Stimulated activated CD4-positive, alpha-beta T cell treated with anti-CD3 and anti-CD28 coated beads, Interleukin-1b, Interleukin-23, amount 100 ng/mL, for 4 hours (primary cell): ENCODE results near the gene LMF2.
A peak's percentile ranks its signal among the peaks of the same experiment; 100 is the strongest.
"Not testable (repeated sequence)": the region's sequence is repeated elsewhere in the genome, so short reads cannot be mapped to it uniquely, and the experiment has no call there.

Experiments used
- DNase-seq, 2 donors: peaks; one replicate each; pipeline ENCODE4 v3.0.0-alpha.2; 2020; ENCODE audit warnings: low read depth in 2 of 2

LMF2 gene, protein sequence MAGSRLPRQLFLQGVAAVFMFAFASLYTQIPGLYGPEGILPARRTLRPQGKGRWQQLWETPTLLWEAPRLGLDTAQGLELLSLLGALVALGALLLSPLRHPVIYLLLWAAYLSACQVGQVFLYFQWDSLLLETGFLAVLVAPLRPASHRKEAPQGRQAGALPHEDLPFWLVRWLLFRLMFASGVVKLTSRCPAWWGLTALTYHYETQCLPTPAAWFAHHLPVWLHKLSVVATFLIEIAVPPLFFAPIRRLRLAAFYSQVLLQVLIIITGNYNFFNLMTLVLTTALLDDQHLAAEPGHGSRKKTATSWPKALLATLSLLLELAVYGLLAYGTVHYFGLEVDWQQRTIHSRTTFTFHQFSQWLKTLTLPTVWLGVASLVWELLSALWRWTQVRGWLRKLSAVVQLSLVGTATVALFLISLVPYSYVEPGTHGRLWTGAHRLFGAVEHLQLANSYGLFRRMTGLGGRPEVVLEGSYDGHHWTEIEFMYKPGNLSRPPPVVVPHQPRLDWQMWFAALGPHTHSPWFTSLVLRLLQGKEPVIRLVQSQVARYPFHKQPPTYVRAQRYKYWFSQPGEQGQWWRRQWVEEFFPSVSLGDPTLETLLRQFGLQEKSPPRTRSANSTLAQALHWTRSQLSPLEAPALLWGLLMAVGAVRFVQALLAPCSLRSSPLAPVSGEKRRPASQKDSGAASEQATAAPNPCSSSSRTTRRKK

DNA sequence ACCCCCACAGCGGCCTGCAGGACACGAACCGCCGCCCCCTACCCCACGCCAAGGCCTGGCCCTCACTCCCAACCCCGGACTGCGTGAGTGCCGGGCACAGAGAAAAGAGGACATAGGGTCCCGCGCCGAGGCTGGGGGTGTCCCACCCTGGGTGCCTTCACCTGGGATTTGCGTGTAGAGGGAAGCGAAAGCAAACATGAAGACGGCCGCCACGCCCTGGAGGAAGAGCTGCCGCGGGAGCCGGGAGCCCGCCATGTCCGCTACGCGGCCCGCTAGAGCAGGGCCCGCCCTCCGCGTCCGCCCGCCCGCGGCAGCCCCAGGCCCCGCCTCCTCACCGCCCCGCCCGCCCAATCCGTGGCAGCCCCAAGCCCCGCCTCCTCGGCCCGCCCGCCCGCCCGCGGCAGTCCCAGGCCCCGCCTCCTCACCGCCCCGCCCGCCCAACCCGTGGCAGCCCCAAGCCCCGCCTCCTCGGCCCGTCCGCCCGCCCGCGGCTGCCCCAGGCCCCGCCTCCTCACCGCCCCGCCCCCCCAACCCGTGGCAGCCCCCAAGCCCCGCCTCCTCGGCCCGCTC is at the start of gene LMF2:
LMF2 (minus strand) TSS at position 282 of the 570 bp plus-strand sequence; CDS start at position 255, 27 bp downstream.
- DNase-seq, result peak; percentile 95 to 96

DNA sequence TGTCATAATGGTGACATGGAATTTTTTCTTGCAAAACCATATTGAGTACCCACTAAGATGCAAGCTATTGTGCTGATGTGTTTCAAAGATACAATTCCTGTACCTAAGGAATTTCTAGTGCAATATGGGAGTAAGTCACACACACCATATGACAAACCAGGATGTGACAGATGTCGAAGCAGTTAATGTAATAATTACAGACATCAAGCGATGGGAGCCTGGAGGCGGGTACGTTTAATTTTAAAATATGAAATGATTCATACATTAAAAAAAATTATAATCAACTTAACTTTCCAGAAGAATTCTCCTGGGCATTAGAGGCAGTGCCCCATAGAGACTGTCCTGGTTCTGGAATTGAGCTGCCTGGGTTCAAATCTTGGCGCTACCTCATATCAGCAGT is 49.2 kb upstream of the LMF2 start:
- DNase-seq, result no peak

DNA sequence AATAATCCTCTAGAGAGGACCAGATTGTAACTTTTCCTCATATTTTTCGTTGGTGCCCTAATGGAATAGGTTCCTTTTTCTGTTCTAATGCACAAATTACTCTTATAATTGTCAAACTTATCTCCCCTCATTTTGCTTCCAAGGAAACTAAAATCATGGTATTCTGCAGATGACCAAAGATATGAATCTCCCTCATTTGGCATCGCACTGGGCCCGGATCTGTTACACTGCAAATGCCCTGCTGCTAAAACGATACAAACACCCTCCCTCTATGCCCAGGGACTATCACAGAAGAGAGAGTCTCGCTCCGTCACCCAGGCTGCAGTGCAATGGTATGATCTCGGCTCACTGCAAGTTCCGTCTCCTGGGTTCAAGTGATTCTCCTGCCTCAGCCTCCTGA is 45.8 kb upstream of the LMF2 start:
- no peak for DNase-seq

DNA sequence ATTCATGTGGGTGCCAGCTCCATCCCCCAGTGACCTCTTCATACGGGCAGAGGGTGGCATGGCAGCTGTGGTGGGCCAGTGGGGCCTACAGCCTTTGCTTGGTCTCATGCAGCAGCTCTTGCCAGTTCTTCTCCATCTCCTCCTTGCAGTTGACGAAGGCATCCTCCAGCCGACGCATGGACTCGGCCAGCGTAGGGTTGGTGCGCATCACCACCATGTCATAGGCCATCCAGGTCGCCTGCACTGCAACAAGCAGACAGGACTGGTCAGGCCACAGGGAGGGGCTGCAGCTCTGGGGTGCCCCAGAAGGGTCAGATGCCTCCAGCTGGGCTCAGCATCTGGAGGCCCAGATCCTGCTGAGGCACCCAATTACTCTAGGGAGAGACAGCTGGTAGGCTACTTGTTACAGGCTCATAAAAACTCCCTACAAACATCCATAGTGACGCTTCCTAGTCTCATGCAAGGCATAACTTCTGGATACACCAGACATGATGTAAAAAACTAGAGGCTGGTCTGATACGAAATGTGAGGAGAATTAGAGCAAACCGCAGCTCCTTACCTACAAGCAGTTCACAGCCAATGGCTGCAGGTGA is 43.8 kb upstream of the LMF2 start:
- no peak for DNase-seq

DNA sequence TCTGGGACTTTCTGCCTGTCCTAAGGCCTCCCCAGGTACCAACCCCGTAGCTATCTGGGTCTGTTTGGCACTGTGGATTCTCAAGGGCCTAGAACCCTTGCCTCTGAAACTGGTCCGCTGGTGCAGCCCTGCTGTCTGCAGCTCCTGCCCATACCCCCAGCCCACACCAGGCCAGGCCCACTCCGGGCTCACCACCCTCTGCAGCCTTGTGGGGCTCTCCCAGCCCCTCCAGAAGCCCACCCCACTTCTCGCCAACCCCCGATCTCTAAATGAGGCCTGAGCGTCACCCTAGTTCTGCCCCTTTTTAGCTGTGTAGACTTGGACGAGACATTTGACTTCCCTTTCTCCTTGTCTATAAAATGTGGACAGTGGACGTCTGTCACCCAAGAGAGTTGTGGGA is 42.9 kb upstream of the LMF2 start:
- no peak for DNase-seq

DNA sequence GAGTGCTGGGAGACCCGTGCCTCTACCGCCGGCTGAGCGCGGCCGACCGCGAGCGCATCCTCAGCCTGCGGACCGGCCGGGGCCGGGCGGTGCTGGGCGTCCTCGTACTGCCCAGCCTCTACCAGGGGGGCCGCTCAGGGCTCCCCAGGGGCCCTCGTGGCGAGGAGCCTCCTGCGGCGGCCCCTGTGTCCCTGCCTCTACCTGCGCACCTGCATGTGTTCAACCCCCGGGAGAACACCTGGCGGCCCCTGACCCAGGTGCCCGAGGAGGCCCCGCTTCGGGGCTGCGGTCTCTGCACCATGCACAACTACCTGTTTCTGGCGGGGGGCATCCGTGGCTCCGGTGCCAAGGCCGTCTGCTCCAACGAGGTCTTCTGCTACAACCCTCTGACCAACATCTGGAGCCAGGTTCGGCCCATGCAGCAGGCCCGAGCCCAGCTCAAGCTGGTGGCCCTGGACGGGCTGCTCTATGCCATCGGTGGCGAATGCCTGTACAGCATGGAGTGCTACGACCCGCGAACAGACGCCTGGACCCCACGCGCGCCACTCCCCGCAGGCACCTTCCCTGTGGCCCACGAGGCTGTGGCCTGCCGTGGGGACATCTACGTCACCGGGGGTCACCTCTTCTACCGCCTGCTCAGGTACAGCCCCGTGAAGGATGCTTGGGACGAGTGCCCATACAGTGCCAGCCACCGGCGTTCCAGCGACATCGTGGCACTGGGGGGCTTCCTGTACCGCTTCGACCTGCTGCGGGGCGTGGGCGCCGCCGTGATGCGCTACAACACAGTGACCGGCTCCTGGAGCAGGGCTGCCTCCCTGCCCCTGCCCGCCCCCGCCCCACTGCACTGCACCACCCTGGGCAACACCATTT is 41.7 kb upstream of the LMF2 start:
- DNase-seq, result no peak

DNA sequence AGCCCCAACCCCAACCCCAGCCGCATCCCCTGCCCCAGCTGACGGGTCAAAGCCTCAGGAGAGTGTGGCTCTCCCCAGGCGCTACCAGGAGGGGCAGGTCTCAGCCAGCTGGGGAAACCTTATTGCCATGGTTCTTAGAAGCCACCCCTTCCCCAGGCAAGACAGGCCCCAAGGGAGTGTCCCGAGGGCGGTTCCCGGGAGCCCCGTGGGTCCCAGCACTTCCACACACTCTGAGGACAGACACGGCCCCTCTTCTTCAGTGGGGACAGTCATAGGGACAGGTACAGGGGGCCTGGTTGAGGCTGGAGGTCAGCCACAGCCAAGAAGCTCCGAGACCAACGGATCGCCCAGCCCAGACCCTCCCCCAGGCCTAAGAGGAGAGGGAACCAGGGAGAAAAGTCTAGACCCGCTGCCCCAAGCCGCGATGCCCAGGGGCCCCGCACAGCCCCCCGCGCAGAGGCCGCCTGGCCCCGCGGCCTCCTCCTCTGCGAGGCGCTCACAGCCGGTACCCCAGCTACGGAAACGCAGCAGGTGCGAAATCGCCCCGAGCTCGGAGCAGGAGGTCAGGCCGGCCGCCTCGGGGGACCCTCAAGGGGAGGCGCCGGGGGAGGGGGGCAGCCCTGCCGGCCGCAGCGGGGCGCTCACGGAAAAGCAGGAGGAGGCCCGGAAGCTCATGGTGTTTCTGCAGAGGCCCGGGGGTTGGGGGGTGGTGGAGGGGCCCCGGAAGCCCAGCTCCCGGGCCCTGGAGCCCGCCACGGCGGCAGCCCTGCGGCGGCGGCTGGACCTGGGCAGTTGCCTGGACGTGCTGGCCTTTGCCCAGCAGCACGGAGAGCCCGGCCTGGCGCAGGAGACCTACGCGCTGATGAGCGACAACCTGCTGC is 40.8 kb upstream of the LMF2 start:
- no peak for DNase-seq

DNA sequence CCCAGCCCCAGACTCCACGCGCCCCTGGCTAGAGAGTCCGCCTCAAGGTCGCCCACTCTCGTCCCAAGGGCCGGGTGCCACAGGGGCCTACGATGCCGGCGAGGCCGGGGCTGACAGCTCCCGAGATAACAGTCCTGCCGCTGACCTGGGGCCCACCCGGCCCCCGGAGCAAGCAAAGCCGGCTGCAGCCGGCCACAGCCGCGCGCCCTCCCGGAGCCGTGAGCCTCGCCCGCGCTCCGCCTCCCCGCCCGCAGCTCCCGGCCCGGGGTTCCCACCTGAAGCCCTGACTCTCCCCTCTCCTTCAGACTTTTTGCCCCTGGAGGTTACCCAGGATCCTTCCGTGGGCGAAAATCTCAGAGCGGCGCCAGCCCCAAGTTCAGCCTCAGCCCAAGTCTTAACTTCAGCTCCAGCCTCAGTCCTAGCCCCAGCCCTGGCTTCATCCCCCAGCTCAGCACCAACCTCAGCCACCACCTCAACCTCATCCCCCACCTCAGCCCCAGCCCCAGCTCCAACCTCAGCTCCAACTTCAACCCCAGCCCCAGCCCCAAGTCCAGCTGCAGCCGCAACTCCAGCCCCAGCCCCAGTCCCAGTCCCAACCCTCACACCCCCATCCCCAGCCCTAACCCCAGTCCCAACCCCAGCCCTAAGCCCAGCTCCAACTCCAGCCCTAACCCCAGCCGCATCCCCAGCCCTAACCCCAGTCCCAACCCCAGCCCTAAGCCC is 39.9 kb upstream of the LMF2 start:
- DNase-seq, result no peak

DNA sequence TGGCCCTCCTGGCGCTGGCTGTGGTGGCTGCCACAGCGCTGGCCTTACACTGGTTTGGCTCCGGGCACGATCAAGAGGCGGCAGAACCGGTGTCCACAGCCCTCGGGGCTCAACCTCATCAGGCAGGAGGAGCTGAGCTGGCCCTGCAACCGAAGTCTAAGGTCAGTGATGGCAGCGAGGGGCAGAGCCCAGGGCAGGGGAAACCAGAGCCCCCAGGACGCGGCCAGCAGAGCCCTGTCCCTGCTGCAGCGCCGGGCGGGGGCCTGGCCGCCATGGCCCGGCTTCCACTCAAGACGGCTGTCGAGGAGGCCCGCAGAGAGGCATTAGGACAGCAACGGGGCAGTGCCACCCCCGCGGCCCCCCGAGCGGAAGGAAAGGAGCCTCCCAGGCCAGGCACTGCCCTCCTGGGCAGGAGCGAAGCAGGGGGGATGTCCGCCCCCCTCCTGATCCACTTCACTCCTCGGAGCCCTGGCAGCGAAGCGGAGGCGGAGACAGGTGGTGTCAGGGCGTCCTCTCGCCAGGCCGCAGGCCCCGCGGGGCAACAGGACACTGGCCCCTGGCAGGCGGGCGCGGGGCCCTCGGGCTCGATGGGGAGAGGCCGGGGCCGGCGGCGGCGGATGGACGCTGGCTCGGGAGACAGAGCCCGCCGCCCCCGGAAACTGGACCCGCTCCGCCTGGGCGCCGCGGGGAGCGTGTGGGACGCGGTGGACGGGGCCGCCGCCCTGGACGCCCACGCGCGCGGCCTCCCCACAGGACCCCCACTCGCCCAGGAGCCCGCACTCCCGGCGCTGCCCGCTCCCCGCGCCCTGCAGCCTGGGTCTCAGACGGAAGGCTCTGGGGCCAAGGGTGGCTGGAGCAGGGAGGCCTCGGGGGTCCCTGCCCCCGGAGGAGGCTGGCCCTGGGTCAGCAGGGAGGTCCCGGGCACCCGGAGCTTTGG is 39.1 kb upstream of the LMF2 start:
- no peak for DNase-seq

DNA sequence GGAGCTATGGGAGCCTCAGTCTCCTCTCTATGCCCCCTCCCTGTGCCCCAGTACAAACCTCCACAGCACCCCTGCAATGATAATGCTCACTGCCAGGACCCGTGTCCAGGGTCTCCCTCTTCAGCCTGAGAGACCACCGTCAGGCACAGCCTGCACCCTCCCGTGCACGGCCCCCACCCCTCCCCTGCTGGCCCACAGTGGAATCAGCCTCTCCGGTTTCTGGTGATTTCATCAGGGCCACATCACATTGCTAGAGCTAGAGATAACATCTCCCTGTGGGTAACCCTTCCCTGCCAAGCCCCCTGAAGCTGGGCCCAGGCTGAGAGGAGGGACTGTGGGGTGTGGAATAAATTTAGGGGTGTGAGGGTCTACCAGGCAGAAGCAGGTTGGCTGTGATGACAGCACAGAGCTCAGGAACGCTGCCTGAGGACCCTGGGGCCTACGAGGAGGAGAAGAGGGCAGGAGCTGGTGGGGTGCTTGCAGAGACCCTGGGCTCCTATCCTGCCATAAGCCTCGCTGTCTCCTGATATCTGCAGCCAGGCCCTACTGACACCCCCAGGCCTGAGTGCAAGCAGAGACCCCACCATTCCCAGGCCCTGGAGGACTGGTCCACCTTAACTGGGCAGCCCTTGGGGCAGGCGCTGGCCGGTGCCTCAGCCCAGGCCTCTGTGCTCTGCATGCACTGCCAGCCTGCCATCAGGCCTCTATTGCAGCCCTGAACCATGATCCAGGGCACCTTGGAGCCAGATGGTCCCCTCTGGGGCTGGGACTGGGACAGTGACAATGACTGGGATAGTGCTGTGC is 38.2 kb upstream of the LMF2 start, which contains the start of gene KLHDC7B:
KLHDC7B (plus strand) TSS at position 378 of the 804 bp plus-strand sequence; CDS start at position 723, 345 bp downstream.
- no peak for DNase-seq

DNA sequence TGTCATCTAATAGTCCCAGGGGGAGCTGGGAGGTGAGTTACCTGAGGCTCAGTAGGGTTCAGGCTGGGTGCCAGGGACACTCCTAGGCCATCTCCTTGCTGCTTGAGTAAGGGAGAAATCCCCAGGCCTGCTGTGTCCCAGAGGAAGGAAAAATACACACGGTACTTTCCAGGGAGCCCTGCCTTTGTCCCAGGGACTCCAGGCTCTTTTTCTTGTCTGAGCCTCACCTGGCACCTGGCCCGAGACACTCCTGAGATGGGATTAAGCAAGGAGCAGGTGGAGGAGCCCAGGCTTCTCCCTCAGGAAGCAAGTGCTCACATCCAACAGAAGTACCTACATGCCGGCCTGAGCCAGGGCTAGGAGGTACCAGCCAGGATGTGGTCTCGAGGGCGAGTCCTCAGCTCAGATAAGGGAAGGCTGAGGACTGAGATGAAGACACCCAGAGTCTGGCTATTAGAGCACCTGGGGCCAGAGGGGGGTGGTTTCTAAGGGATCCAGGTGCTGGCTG is 37.3 kb upstream of the LMF2 start:
- no peak for DNase-seq

DNA sequence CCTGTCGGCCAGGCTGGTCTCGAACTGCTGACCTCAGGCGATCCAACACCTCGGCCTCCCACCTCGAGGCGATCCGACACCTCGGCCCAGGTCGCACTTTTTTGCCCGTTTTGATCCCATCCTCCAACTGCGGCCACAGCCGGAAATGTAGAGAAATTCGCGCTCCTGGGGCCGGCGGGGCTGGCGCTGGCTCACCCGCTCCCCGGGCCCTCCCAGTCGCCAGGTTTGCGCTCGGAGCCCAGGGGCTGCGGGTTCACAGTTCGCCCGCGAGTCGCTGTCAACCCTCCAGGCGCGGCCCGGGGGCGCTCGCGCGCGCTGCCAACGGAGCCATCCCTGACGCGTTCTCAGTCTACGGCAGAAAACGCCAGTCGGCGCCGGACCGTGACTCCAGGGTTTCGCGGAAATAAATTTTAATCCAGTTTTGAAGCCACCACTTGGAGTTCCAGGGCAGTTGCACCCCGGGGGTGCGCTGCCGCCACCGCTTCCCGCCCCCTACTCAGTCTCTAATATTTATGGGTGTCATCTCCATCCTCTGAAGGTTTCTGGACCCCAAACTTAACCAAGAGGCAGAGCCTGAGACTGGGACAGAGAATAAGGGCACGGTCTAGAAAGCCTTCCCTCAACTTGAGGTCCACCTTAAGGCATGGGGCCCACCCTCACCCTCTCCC is 36.7 kb upstream of the LMF2 start:
- DNase-seq, result peak; percentile 78 to 79

DNA sequence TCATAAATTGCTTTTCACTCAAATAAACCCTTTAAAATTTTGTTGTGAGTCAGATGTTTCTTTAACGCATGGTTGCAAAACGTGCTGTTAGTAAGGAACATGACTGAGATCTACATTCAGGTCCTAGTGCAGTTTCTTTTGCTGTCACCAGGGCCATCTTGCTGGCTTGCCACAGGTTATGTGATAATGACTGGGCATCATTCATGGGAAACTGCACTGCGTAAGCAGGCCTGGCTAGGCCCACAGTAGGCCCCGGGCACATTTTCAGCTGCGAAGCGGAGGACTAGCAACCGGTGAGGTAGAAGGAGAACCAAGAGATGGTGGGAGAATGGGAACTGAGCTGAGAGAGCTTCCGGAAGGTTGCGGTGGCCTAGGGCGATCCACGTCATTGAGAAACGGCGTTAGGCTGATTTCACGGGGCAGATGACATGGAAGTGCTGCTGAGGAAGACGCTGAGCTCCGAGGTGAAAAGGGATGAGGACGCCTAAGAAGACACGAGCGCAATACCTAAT is 35.0 kb upstream of the LMF2 start:
- DNase-seq, result no peak

DNA sequence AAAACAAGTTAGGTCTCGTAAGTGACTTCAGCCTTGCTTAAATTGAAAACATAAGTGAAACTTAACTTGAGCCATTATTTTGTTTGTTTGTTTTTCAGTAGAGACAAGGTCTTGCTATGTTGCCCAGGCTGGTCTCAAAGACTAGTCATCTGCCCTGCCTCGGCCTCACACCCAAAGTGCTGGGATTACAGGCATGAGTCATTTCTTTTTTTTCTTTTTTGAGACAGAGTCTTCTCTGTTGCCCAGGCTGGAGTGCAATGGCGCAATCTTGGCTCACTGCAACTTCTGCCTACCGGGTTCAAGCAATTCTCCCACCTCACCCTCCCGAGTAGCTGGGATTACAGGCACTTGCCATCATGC is 34.1 kb upstream of the LMF2 start:
- not testable (repeated sequence) for DNase-seq

DNA sequence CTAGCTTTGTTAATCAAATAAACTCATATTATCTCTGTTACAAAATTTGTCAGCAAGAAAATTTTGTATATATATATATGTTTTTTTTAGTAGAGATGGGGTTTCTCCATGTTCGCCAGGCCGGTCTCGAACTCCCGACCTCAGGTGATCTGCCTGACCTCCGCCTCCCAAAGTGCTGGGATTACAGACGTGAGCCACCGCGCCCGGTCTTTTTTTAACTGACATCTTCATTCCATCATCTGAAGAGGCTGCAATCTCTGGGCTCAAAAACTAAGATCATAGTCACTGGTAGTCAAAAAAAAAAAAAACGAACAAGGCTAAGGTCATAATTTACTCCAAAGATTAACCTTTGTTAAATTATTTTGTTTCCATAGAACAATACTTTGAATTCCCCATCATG is 32.9 kb upstream of the LMF2 start:
- no peak for DNase-seq

DNA sequence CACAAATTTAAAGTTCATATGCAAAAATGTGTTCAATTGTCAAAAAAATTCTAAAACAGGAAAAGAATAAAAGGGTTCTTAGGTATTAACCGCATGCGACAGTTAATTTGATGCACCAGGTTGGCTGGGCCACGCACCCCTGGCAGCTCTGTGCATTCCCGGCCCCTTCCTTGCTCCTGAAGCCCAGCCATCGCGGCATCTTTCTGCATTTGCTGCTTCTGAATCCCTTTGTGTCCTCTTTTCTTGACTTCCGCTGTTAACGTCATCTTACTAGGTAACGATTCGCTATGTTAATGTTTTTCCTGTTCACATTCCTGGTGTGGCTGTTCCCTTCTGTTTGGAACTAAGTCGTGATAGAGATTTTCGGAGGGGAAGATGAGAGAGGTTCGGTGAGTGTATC is 30.3 kb upstream of the LMF2 start:
- DNase-seq, result no peak

DNA sequence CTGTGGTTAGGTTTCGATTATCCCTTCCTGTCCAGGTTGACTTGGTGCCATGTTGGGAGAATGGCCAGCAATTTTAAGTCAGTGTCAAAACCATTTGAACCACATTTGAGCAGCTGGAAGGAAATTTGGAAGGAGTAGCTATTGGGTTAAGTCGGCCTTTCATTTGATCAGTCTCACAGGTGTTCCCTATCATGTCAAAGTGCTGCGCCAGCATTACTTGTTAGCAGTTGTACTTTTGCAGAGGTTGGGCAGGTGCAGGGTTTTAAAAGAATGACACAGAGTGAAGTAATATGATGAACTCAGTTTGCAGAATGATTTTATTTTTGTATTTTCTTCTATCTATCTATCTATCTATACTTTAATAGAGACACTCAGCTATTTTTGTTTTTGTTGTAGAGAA is 28.7 kb upstream of the LMF2 start:
- DNase-seq, result no peak
